ENCODE measurements around the gene VCL. TPM values are rescaled to one million over a fixed set of nuclear protein-coding genes. Genes with fewer than 3 reads are reported as not detected.

The VCL gene
- total RNA-seq, 2 experiments from 2014 or later: 18.5 to 19.7 TPM

- peaks cover 45% of the 10 kb centered on the region for H3K4me1 ChIP-seq (ENCODE audit: insufficient read depth, low read length)
- peak overlapping the region; percentile 83 for H3K27ac Mint-ChIP-seq
- TF ChIP-seq CTCF (IDR thresholded peaks at IDR 0.05): no peak
- H3K4me3 ChIP-seq (ENCODE audit: low read length): peak overlapping the region; percentile 95
- no peaks in the 10 kb centered on the region for H3K36me3 ChIP-seq (ENCODE audit: insufficient read depth, low read length)
- H3K27me3 Mint-ChIP-seq: no peaks in the 10 kb centered on the region
- peaks cover 65% of the 10 kb centered on the region for H3K4me1 Mint-ChIP-seq (ENCODE audit: low read depth)
- ChIA-PET CTCF (interaction anchor here (1.1 kb wide), 1 partner anchor 117 kb away, joined by 4 read pairs; no protein-coding TSS in a partner anchor), POLR2A (interaction anchor here (0.7 to 2.4 kb wide), 7 partner anchors 14 to 225 kb away, joined by 3 to 17 read pairs (median 4); a partner anchor contains a TSS)
- peak in 8 of 14 experiments; percentile 58 to 87 (median 68) for DNase-seq
- no peaks in the 10 kb centered on the region for H3K27me3 ChIP-seq (ENCODE audit: control insufficient read depth in 1 of 2, insufficient read depth in 2 of 2, low read length in 2 of 2)
- peaks cover 17% of the 10 kb centered on the region for H3K36me3 Mint-ChIP-seq (ENCODE audit: low read depth)
- H3K27ac ChIP-seq (ENCODE audit: low read depth in 1 of 2, low read length in 2 of 2): peak overlapping the region; percentile 45 to 84
- intact Hi-C loops (cut with DNase I, micrococcal nuclease): loop anchor here (5.0 to 10.0 kb wide), 3 partner anchors 40 to 587 kb away; no protein-coding TSS in a partner anchor
- no peaks in the 10 kb centered on the region for H3K9me3 Mint-ChIP-seq
- no peaks in the 10 kb centered on the region for H3K9me3 ChIP-seq (ENCODE audit: control insufficient read depth in 1 of 2, insufficient read depth in 1 of 2, low read length in 2 of 2)
- peak; percentile 75 for ATAC-seq (ENCODE audit: poor library complexity)
- peak overlapping the region; percentile 100 for H3K4me3 Mint-ChIP-seq
Measured at GRCh38 chr10:73997461-73997786, 492 bp upstream of the VCL start.

GRCh38 chr10:73998623-73998928 lies 660 bp downstream of the VCL start:
- peak in 3 of 14 experiments; percentile 11 to 41 (median 23) for DNase-seq
- H3K36me3 Mint-ChIP-seq (ENCODE audit: low read depth): peaks cover 17% of the 10 kb centered on the region
- POLR2A ChIA-PET: interaction anchor here (1.2 to 2.4 kb wide), 2 partner anchors 40 to 42 kb away, joined by 3 to 17 read pairs; no protein-coding TSS in a partner anchor
- Histone ChIP-seq H3K36me3 (ENCODE audit: insufficient read depth, low read length) (no peaks in the 10 kb centered on the region), H3K9me3 (ENCODE audit: control insufficient read depth in 1 of 2, insufficient read depth in 1 of 2, low read length in 2 of 2) (no peaks in the 10 kb centered on the region), H3K27ac (ENCODE audit: low read depth in 1 of 2, low read length in 2 of 2) (peak overlapping the region; percentile 14 to 33), H3K4me3 (ENCODE audit: low read length) (peak overlapping the region; percentile 95), H3K27me3 (ENCODE audit: control insufficient read depth in 1 of 2, insufficient read depth in 2 of 2, low read length in 2 of 2) (no peaks in the 10 kb centered on the region), H3K4me1 (ENCODE audit: insufficient read depth, low read length) (peaks cover 41% of the 10 kb centered on the region)
- H3K4me3 Mint-ChIP-seq: peak overlapping the region; percentile 92
- no peaks in the 10 kb centered on the region for H3K9me3 Mint-ChIP-seq
- no peak for TF ChIP-seq CTCF (IDR thresholded peaks at IDR 0.05)
- peaks cover 62% of the 10 kb centered on the region for H3K4me1 Mint-ChIP-seq (ENCODE audit: low read depth)
- no peaks in the 10 kb centered on the region for H3K27me3 Mint-ChIP-seq
- H3K27ac Mint-ChIP-seq: peak overlapping the region; percentile 83
- intact Hi-C loops (cut with DNase I, micrococcal nuclease): loop anchor here (2.0 to 10.0 kb wide), 4 partner anchors 41 to 586 kb away; no protein-coding TSS in a partner anchor
- no peak for ATAC-seq (ENCODE audit: poor library complexity)
- CTCF ChIA-PET: no interaction called here

- ChIA-PET CTCF (interaction anchor here (0.6 to 1.4 kb wide), 4 partner anchors 10 to 929 kb away, joined by 3 to 5 read pairs (median 3); no protein-coding TSS in a partner anchor), POLR2A (interaction anchor here (0.9 to 2.4 kb wide), 7 partner anchors 24 to 113 kb away, joined by 3 to 17 read pairs (median 3); no protein-coding TSS in a partner anchor)
- Histone ChIP-seq H3K27me3 (ENCODE audit: control insufficient read depth in 1 of 2, insufficient read depth in 2 of 2, low read length in 2 of 2) (no peaks in the 10 kb centered on the region), H3K9me3 (ENCODE audit: control insufficient read depth in 1 of 2, insufficient read depth in 1 of 2, low read length in 2 of 2) (no peaks in the 10 kb centered on the region), H3K27ac (ENCODE audit: low read depth in 1 of 2, low read length in 2 of 2) (no peak overlapping the region), H3K4me1 (ENCODE audit: insufficient read depth, low read length) (peaks cover 44% of the 10 kb centered on the region), H3K4me3 (ENCODE audit: low read length) (peak overlapping the region; percentile 95), H3K36me3 (ENCODE audit: insufficient read depth, low read length) (no peaks in the 10 kb centered on the region)
- ATAC-seq (ENCODE audit: poor library complexity): no peak
- Mint-ChIP-seq H3K36me3 (ENCODE audit: low read depth) (peaks cover 17% of the 10 kb centered on the region), H3K27ac (peak overlapping the region; percentile 83), H3K4me1 (ENCODE audit: low read depth) (peaks cover 65% of the 10 kb centered on the region), H3K27me3 (no peaks in the 10 kb centered on the region), H3K4me3 (peak overlapping the region; percentile 92), H3K9me3 (no peaks in the 10 kb centered on the region)
- TF ChIP-seq CTCF (IDR thresholded peaks at IDR 0.05): no peak
- DNase-seq: peak in 4 of 14 experiments; percentile 19 to 46 (median 42)
- intact Hi-C loops (cut with DNase I, micrococcal nuclease): loop anchor here (2.0 to 10.0 kb wide), 4 partner anchors 42 to 586 kb away; no protein-coding TSS in a partner anchor
Measured at GRCh38 chr10:73998929-73999691, 1.2 kb downstream of the VCL start.

All from CD4-positive, alpha-beta T cell (primary cell).